Natural killer cell (primary cell): ENCODE measurements around the gene NAALADL2. TPM values are rescaled to one million over a fixed set of nuclear protein-coding genes. Genes with fewer than 3 reads are reported as not detected.
"Not testable (repeated sequence)": the region's sequence is repeated elsewhere in the genome, so short reads cannot be mapped to it uniquely, and the experiment has no call there.

Source experiments
- ATAC-seq, 3 donors: fragments of 150-1000 bp in 2 of 3; fragments of 200-7000 bp in 1 of 3; cut with Tn5 transposase; 1 replicate in 1 of 3; 2 replicates in 2 of 3; pipeline ENCODE4 v1.10.0; 2021; ENCODE audit warnings: mild to moderate bottlenecking in 2 of 3, moderate library complexity in 2 of 3
- DNase-seq, 2 donors: peaks; one replicate each; pipeline versions ENCODE4 v3.0.0 to v3.0.0-alpha.2; 2013 to 2021; ENCODE audit warnings: mixed read lengths in 1 of 2
- H3K27ac ChIP-seq: one replicate; pipeline ENCODE4 v1.5.1; 2013; ENCODE audit warnings: mild to moderate bottlenecking, low read length
- H3K27me3 ChIP-seq: one replicate; pipeline ENCODE4 v1.6.1; 2013; ENCODE audit warnings: low read length; ENCODE audit not compliant: control insufficient read depth, insufficient read depth
- H3K36me3 ChIP-seq: one replicate; pipeline ENCODE4 v1.6.1; 2013; ENCODE audit warnings: low read length; ENCODE audit not compliant: control insufficient read depth, insufficient read depth
- H3K4me1 ChIP-seq: one replicate; pipeline ENCODE4 v1.6.1; 2013; ENCODE audit warnings: low read length; ENCODE audit not compliant: control insufficient read depth, insufficient read depth
- H3K4me3 ChIP-seq: one replicate; pipeline ENCODE4 v1.5.1; 2013; ENCODE audit warnings: low read length
- H3K9me3 ChIP-seq: one replicate; pipeline ENCODE4 v1.6.1; 2013; ENCODE audit warnings: low read length; ENCODE audit not compliant: control insufficient read depth, insufficient read depth
- H3K27ac Mint-ChIP-seq, 2 donors: one replicate each; pipeline ENCODE4 v1.8.0; 2022; ENCODE audit warnings: mild to moderate bottlenecking in 2 of 2, mixed read lengths in 2 of 2, moderate library complexity in 1 of 2
- H3K27me3 Mint-ChIP-seq, 2 donors: one replicate each; pipeline ENCODE4 v1.8.0; 2022; ENCODE audit warnings: low read depth in 2 of 2, mixed read lengths in 2 of 2
- H3K36me3 Mint-ChIP-seq: one replicate; pipeline ENCODE4 v1.8.0; 2022; ENCODE audit warnings: mixed read lengths
- H3K4me1 Mint-ChIP-seq, 2 donors: one replicate each; pipeline ENCODE4 v1.8.0; 2022; ENCODE audit warnings: mixed read lengths in 2 of 2
- H3K4me3 Mint-ChIP-seq: one replicate; pipeline ENCODE4 v1.8.0; 2022; ENCODE audit warnings: mild to moderate bottlenecking, moderate library complexity, mixed read lengths
- H3K9me3 Mint-ChIP-seq, 2 donors: one replicate each; pipeline ENCODE4 v1.8.0; 2022; ENCODE audit warnings: mixed read lengths in 2 of 2
- WGBS: methylation state at CpG from one replicate; pipeline ENCODE4 v1.1.7; 2013; ENCODE audit warnings: missing lambda C conversion rate; ENCODE audit not compliant: insufficient coverage; 5-methylcytosine and 5-hydroxymethylcytosine counted together
- intact Hi-C: fragments of 100-400 bp; cut with micrococcal nuclease; formaldehyde crosslinking; loops from one replicate; pipeline ENCODE4 v1.14.2; 2022
- total RNA-seq, 4 donors: library from RNA; stranded (reverse); fragments of 120-200 nt in 1 of 4; gene quantifications; one replicate each; pipeline versions ENCODE4 v1.2.3 to v1.2.4, GENCODE V29; 2013 to 2022
- TF ChIP-seq, protein P1 (sequence below): fragments of 200-600 bp; IDR thresholded peaks from one replicate; pipeline ENCODE4 v1.8.0; 2022; ENCODE audit warnings: antibody characterized with exemption

The NAALADL2 gene
- total RNA-seq, 3 donors from 2014 or later (not counting 1 experiment from before 2014, with no cell fraction given), result not detected

- no peak overlapping the region for H3K4me3 Mint-ChIP-seq
- intact Hi-C loops, result no loop called here
- Histone ChIP-seq H3K27me3 (no peaks in the 10 kb centered on the region), H3K4me1 (no peaks in the 10 kb centered on the region), H3K27ac (no peak overlapping the region), H3K36me3 (no peaks in the 10 kb centered on the region), H3K9me3 (no peaks in the 10 kb centered on the region), H3K4me3 (no peak overlapping the region)
- ATAC-seq (no peak), DNase-seq (no peak)
- H3K27ac Mint-ChIP-seq, result no peak overlapping the region
- TF ChIP-seq, protein P1, sequence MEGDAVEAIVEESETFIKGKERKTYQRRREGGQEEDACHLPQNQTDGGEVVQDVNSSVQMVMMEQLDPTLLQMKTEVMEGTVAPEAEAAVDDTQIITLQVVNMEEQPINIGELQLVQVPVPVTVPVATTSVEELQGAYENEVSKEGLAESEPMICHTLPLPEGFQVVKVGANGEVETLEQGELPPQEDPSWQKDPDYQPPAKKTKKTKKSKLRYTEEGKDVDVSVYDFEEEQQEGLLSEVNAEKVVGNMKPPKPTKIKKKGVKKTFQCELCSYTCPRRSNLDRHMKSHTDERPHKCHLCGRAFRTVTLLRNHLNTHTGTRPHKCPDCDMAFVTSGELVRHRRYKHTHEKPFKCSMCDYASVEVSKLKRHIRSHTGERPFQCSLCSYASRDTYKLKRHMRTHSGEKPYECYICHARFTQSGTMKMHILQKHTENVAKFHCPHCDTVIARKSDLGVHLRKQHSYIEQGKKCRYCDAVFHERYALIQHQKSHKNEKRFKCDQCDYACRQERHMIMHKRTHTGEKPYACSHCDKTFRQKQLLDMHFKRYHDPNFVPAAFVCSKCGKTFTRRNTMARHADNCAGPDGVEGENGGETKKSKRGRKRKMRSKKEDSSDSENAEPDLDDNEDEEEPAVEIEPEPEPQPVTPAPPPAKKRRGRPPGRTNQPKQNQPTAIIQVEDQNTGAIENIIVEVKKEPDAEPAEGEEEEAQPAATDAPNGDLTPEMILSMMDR, result no peak
- WGBS, result 89% methylated on average over 3 of the region's 3 CpGs
- no peaks in the 10 kb centered on the region for H3K4me1 Mint-ChIP-seq
- H3K9me3 Mint-ChIP-seq, result peaks cover 8 to 10% of the 10 kb centered on the region in 2 donors
- H3K36me3 Mint-ChIP-seq, result peaks cover 8% of the 10 kb centered on the region
- no peaks in the 10 kb centered on the region for H3K27me3 Mint-ChIP-seq
Measured at GRCh38 chr3:175356899-175357324, 497.8 kb downstream of the NAALADL2 start.

DNA sequence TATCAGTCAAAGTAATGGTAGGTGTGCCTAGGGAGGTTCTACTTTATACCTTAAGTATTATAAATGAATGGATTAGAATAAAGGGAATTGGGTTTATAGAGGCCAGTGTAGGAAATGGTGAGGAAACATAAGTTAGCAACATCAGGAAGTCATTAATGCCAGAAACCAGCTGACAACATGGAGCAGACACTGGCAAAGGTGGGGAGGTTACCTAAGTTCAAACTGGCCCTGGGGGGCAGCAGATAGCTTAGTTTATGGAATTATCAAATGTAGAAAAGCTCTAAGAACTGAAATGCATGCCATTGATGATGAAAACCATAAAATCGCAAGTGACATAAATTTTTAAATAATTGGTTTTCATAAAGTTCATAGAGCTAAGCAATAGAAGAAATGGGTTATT is 498.6 kb downstream of the NAALADL2 start:
- intact Hi-C loops, result no loop called here
- 100% methylated on average over 1 of the region's 1 CpG for WGBS

DNA sequence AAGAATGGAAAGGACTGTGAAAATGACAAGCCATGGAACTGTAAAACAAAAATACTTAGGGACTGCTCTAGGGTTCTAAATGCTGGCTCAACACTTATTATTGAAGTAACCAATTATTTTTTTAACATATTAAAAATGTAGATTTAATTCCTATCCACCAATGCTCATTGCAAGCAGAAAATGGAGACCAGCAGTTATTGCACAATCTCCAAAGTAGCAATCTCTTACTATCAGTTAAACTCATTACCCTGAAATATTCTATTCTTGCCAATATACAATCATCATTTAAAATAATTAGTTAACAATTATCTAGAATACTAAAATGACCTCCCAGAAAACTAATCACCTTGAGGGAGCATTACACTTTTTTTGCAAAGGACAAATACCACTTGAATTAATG is 499.8 kb downstream of the NAALADL2 start:
- TF ChIP-seq, protein P1, result no peak
- Histone ChIP-seq H3K9me3 (no peaks in the 10 kb centered on the region), H3K27me3 (no peaks in the 10 kb centered on the region), H3K27ac (no peak overlapping the region), H3K4me1 (no peaks in the 10 kb centered on the region), H3K4me3 (no peak overlapping the region), H3K36me3 (no peaks in the 10 kb centered on the region)
- H3K36me3 Mint-ChIP-seq, result peaks cover 8% of the 10 kb centered on the region
- intact Hi-C loops, result no loop called here
- peaks cover 11 to 14% of the 10 kb centered on the region in 2 donors for H3K9me3 Mint-ChIP-seq
- no peak for DNase-seq
- no peak for ATAC-seq
- H3K4me1 Mint-ChIP-seq, result no peaks in the 10 kb centered on the region
- H3K27me3 Mint-ChIP-seq, result no peaks in the 10 kb centered on the region
- no peak overlapping the region for H3K27ac Mint-ChIP-seq
- no peak overlapping the region for H3K4me3 Mint-ChIP-seq

More for the DNA sequence above, 498.6 kb downstream of the NAALADL2 start:
- no peak for DNase-seq
- Histone ChIP-seq H3K9me3 (no peaks in the 10 kb centered on the region), H3K4me1 (no peaks in the 10 kb centered on the region), H3K4me3 (no peak overlapping the region), H3K27me3 (no peaks in the 10 kb centered on the region), H3K27ac (no peak overlapping the region), H3K36me3 (no peaks in the 10 kb centered on the region)
- H3K9me3 Mint-ChIP-seq, result peaks cover 8 to 10% of the 10 kb centered on the region in 2 donors
- no peak overlapping the region for H3K27ac Mint-ChIP-seq
- no peak for ATAC-seq
- no peaks in the 10 kb centered on the region for H3K27me3 Mint-ChIP-seq
- H3K36me3 Mint-ChIP-seq, result peaks cover 8% of the 10 kb centered on the region
- no peaks in the 10 kb centered on the region for H3K4me1 Mint-ChIP-seq
- TF ChIP-seq, protein P1, result no peak
- no peak overlapping the region for H3K4me3 Mint-ChIP-seq

DNA sequence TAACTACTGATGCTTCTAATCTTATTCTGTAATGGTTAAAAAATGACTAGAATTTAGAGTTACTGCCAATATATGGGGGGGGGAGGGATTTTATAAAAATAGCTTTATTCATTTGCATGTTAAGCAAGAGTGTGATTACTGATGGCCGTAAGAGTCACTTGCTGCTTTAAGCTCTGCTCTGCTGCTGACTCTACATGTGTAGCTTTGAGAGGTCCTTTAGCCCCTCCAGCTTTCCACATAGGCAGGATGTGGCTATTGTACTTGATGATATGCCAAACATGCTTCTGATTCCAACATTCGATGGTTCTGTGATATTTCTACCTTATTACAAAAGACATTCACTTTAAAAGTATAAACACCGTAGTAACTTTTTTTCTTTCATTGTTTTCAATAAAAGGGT is 511.3 kb downstream of the NAALADL2 start:
- H3K9me3 Mint-ChIP-seq, H3K27me3 Mint-ChIP-seq, H3K27me3 ChIP-seq, H3K9me3 ChIP-seq, intact Hi-C loops, DNase-seq, H3K4me1 Mint-ChIP-seq, H3K27ac ChIP-seq, H3K36me3 ChIP-seq, H3K36me3 Mint-ChIP-seq, H3K27ac Mint-ChIP-seq, H3K4me3 Mint-ChIP-seq, ATAC-seq, H3K4me1 ChIP-seq, H3K4me3 ChIP-seq: not testable (repeated sequence)
- WGBS, result 64% methylated on average over 1 of the region's 3 CpGs

- H3K27me3 ChIP-seq, H3K4me3 ChIP-seq, H3K9me3 Mint-ChIP-seq, H3K36me3 ChIP-seq, H3K27me3 Mint-ChIP-seq, DNase-seq, H3K4me3 Mint-ChIP-seq, H3K4me1 Mint-ChIP-seq, H3K27ac Mint-ChIP-seq, H3K27ac ChIP-seq, intact Hi-C loops, H3K36me3 Mint-ChIP-seq, H3K9me3 ChIP-seq, ATAC-seq, H3K4me1 ChIP-seq: not testable (repeated sequence)
- WGBS, result 95% methylated on average over 18 of the region's 18 CpGs
Measured at GRCh38 chr3:175371187-175371586, 512.1 kb downstream of the NAALADL2 start.
